Measurements from ENCODE around the gene HIVEP3.
A peak's percentile ranks its signal among the peaks of the same experiment; 100 is the strongest.

The HIVEP3 gene

GRCh38 chr1:41779360-41779759 is 139.4 kb downstream of the HIVEP3 start:
- no peaks in the 10 kb centered on the region for H3K27me3 ChIP-seq (ENCODE audit: insufficient read depth, poor library complexity, severe bottlenecking)
- DNase-seq (ENCODE audit: low read depth in 1 of 2, low spot score in 1 of 2) = no peak
- no peak overlapping the region for H3K4me3 ChIP-seq (replicated peaks; ENCODE audit: insufficient read depth, low read length)
- H3K27ac ChIP-seq (replicated peaks) = no peak overlapping the region
- TF ChIP-seq POLR2AphosphoS5 (IDR thresholded peaks at IDR 0.05; ENCODE audit: low read depth) (no peak), REST (IDR thresholded peaks at IDR 0.05; ENCODE audit: insufficient replicate concordance, low read depth) (no peak), GABPA (IDR thresholded peaks at IDR 0.05; ENCODE audit: low read depth) (no peak), CTCF (IDR thresholded peaks at IDR 0.05; ENCODE audit: insufficient read depth, low read length) (no peak), SPI1 (IDR thresholded peaks at IDR 0.05; ENCODE audit: borderline replicate concordance, low read depth) (no peak)

GRCh38 chr1:41777695-41778094 is 141.0 kb downstream of the HIVEP3 start:
- DNase-seq (ENCODE audit: low read depth in 1 of 2, low spot score in 1 of 2) = no peak
- no peaks in the 10 kb centered on the region for H3K27me3 ChIP-seq (ENCODE audit: insufficient read depth, poor library complexity, severe bottlenecking)
- TF ChIP-seq CTCF (IDR thresholded peaks at IDR 0.05; ENCODE audit: insufficient read depth, low read length) (no peak), GABPA (IDR thresholded peaks at IDR 0.05; ENCODE audit: low read depth) (no peak), REST (IDR thresholded peaks at IDR 0.05; ENCODE audit: insufficient replicate concordance, low read depth) (no peak), POLR2AphosphoS5 (IDR thresholded peaks at IDR 0.05; ENCODE audit: low read depth) (no peak), SPI1 (IDR thresholded peaks at IDR 0.05; ENCODE audit: borderline replicate concordance, low read depth) (no peak)
- H3K4me3 ChIP-seq (replicated peaks; ENCODE audit: insufficient read depth, low read length) = no peak overlapping the region
- H3K27ac ChIP-seq (replicated peaks) = no peak overlapping the region

- Histone ChIP-seq H3K27ac (replicated peaks) (no peak overlapping the region), H3K4me3 (replicated peaks; ENCODE audit: insufficient read depth, low read length) (no peak overlapping the region), H3K27me3 (ENCODE audit: insufficient read depth, poor library complexity, severe bottlenecking) (no peaks in the 10 kb centered on the region)
- peak in 1 of 2 experiments; percentile 21 for DNase-seq (ENCODE audit: low read depth in 1 of 2, low spot score in 1 of 2)
- TF ChIP-seq SPI1 (IDR thresholded peaks at IDR 0.05; ENCODE audit: borderline replicate concordance, low read depth) (no peak), REST (IDR thresholded peaks at IDR 0.05; ENCODE audit: insufficient replicate concordance, low read depth) (no peak), POLR2AphosphoS5 (IDR thresholded peaks at IDR 0.05; ENCODE audit: low read depth) (no peak), CTCF (IDR thresholded peaks at IDR 0.05; ENCODE audit: insufficient read depth, low read length) (no peak), GABPA (IDR thresholded peaks at IDR 0.05; ENCODE audit: low read depth) (no peak)
Measured at GRCh38 chr1:41776891-41777441, 141.8 kb downstream of the HIVEP3 start.
